Vagina (tissue), 2 donors: ENCODE measurements around the gene TGIF2. TPM values are rescaled to one million over a fixed set of nuclear protein-coding genes. Genes with fewer than 3 reads are reported as not detected.
"Not testable (repeated sequence)": the region's sequence is repeated elsewhere in the genome, so short reads cannot be mapped to it uniquely, and the experiment has no call there.

Experiments used
- DNase-seq, 2 donors: peaks; one replicate each; pipeline ENCODE4 v3.0.0-alpha.2; 2017; ENCODE audit errors: extremely low spot score in 2 of 2
- H3K27ac ChIP-seq: fragments of 200-600 bp; sonication (generic); one replicate; pipeline ENCODE4 v1.5.1; 2019
- H3K27me3 ChIP-seq: fragments of 200-600 bp; sonication (generic); one replicate; pipeline ENCODE4 v1.5.1; 2019
- H3K36me3 ChIP-seq, 2 donors: fragments of 200-600 bp; sonication (generic); one replicate each; pipeline ENCODE4 v1.5.1; 2017 to 2019
- H3K4me1 ChIP-seq: fragments of 200-600 bp; sonication (generic); one replicate; pipeline ENCODE4 v1.5.1; 2019
- H3K4me3 ChIP-seq, 2 donors: fragments of 200-600 bp; sonication (generic); 1 replicate in 1 of 2; 2 replicates in 1 of 2; pipeline ENCODE4 v1.5.1; 2016 to 2019
- H3K9me3 ChIP-seq: fragments of 200-600 bp; sonication (generic); one replicate; pipeline ENCODE4 v1.5.1; 2019
- POLR2A ChIP-seq, 2 donors: fragments of 450-650 bp; IDR thresholded peaks; one replicate each; pipeline ENCODE4 v1.6.1; 2017; ENCODE audit warnings: antibody characterized with exemption in 2 of 2, mild to moderate bottlenecking in 2 of 2, moderate library complexity in 2 of 2
- POLR2AphosphoS5 ChIP-seq, 2 donors: sonication (generic); formaldehyde crosslinking; IDR thresholded peaks; one replicate each; pipeline ENCODE4 v1.9.0; 2017; ENCODE audit warnings: antibody characterized with exemption in 2 of 2, mild to moderate bottlenecking in 2 of 2, low read depth in 1 of 2; ENCODE audit not compliant: insufficient read depth in 1 of 2
- intact Hi-C: fragments of 100-400 bp; cut with DNase I; formaldehyde crosslinking; loops from one replicate; pipeline ENCODE4 v1.15.1; 2023
- total RNA-seq: library from RNA; depleted of rRNA; stranded (reverse); fragments of >200 nt; gene quantifications from one replicate; pipeline ENCODE4 v1.2.3, GENCODE V29; 2016
- TF ChIP-seq, protein P1 (sequence below), 3 experiments: fragments of 450-650 bp in 2 of 3; fragments of 200-600 bp in 1 of 3; sonication (generic) in 1 of 3; IDR thresholded peaks; one replicate each; pipeline ENCODE4 v1.5.1; 2017 to 2019; ENCODE audit warnings: antibody characterized with exemption in 3 of 3, mild to moderate bottlenecking in 2 of 3, moderate library complexity in 2 of 3

Gene TGIF2
- total RNA-seq, 1 donor from 2014 or later, result 9.3 TPM

DNA sequence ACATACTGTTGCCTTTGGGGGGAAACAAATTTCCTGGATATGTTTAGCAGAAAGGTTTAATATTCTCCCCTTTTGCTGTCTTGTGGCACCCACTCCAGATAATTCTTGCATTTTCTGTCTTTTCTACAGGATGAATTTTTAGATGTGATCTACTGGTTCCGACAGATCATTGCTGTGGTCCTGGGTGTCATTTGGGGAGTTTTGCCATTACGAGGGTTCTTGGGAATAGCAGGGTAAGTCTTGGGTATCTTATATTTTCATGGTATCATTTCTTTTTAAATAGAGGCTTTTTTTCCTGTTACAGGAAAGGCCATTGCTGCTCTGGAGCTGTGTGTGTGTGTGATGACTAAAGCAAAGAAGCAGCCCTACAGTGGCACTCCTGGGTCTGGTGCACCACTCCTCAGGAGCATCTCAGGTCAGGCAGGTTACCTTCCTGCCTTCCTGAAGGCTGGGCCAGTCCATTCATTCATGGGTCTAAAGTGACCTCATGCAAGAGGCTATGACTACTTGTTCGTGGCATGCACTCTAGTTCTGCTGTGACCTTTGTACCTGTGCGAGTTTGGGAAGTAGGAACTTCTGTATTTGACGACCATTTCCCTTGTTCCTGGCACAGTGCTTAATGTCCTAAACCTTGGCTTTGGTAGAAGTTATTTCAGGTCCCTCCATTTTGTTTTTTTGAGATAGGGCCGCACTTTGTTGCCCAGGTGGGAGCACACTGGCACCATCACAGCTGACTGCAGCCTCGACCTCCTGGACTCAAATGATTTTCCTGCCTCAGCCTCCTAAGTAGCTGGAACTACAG lies 34.4 kb downstream of the TGIF2 start:
- Histone ChIP-seq H3K36me3 (peaks cover 0 to 41% of the 10 kb centered on the region in 2 donors), H3K4me3 (peak overlapping the region in 1 of 2 donors; percentile 74), H3K27ac (no peak overlapping the region), H3K9me3 (no peaks in the 10 kb centered on the region), H3K27me3 (no peaks in the 10 kb centered on the region), H3K4me1 (peaks cover 22% of the 10 kb centered on the region)
- intact Hi-C loops, result no loop called here
- no peak for DNase-seq
- TF ChIP-seq POLR2A (IDR thresholded peaks at IDR 0.05), result no peak
- TF ChIP-seq, protein P1, sequence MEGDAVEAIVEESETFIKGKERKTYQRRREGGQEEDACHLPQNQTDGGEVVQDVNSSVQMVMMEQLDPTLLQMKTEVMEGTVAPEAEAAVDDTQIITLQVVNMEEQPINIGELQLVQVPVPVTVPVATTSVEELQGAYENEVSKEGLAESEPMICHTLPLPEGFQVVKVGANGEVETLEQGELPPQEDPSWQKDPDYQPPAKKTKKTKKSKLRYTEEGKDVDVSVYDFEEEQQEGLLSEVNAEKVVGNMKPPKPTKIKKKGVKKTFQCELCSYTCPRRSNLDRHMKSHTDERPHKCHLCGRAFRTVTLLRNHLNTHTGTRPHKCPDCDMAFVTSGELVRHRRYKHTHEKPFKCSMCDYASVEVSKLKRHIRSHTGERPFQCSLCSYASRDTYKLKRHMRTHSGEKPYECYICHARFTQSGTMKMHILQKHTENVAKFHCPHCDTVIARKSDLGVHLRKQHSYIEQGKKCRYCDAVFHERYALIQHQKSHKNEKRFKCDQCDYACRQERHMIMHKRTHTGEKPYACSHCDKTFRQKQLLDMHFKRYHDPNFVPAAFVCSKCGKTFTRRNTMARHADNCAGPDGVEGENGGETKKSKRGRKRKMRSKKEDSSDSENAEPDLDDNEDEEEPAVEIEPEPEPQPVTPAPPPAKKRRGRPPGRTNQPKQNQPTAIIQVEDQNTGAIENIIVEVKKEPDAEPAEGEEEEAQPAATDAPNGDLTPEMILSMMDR (IDR thresholded peaks at IDR 0.05), result no peak
- TF ChIP-seq POLR2AphosphoS5 (IDR thresholded peaks at IDR 0.05; ENCODE audit: insufficient read depth in 1 of 2, low read depth in 1 of 2), result no peak

DNA sequence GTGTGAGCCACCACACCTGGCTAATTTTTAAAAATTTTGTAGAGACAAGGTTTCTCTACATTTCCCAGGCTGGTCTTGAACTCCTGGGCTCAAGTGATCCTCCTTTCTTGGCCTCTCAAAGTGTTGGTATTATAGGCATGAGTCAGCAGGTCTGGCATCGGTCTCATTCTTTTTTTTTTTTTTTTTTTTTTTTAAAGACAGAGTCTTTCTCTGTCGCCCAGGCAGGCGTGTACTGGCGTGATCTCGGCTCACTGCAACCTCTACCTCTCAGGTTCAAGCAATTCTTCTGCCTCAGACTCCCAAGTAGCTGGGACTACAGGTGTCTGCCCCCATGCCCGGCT lies 35.0 kb downstream of the TGIF2 start:
- Histone ChIP-seq H3K36me3 (peaks cover 0 to 47% of the 10 kb centered on the region in 2 donors), H3K4me1 (peaks cover 22% of the 10 kb centered on the region)
- intact Hi-C loops, DNase-seq, H3K27me3 ChIP-seq, H3K9me3 ChIP-seq, H3K4me3 ChIP-seq, H3K27ac ChIP-seq: not testable (repeated sequence)

DNA sequence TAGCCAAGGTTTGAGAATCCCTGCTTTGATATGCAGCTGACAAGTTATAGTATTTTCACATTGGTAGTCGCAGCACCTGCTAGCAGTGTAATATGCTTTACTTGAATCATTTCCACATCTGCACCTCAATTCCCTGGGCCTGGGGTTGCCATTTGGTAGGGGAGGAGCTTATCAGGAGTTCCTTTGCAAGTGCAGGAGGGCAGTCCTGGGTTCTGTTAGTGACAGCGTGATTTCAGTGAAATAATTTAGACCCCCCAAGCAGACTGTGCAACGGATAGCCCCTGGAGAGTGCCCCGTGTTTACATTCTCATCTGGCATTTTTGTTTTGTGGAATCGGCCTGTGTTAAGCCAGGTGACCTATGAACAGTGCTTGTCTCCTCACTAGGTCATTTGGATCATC lies 38.2 kb downstream of the TGIF2 start:
- no peak for DNase-seq
- H3K4me1 ChIP-seq, result peaks cover 10% of the 10 kb centered on the region
- no peak overlapping the region for H3K27ac ChIP-seq
- H3K36me3 ChIP-seq, result peaks cover 0 to 57% of the 10 kb centered on the region in 2 donors
- intact Hi-C loops, result no loop called here
- H3K4me3 ChIP-seq, result no peak overlapping the region
- no peaks in the 10 kb centered on the region for H3K27me3 ChIP-seq
- H3K9me3 ChIP-seq, result no peaks in the 10 kb centered on the region
- TF ChIP-seq POLR2AphosphoS5 (IDR thresholded peaks at IDR 0.05; ENCODE audit: insufficient read depth in 1 of 2, low read depth in 1 of 2), result no peak
- TF ChIP-seq POLR2A (IDR thresholded peaks at IDR 0.05), result no peak
- TF ChIP-seq, protein P1 (IDR thresholded peaks at IDR 0.05), result no peak

DNA sequence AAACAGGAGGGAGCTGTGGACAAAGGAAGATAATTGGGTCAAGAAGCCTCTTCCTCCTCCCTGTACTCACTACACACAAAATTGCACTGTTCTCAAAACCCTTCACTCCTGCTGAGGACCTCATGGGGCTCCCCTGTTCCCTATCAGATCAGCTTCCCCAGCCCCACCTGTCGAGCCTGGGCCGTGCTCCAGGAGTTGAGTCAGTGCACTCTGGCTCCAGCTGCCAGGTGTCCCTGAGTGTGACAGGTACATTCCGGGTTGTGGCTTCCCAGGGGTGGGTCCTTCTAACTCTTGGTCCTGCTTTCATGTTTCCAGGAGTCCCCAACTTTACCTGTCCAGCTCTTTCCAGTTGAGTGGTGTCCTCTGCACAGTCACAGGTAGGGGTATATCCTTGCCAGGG lies 40.6 kb downstream of the TGIF2 start:
- no peaks in the 10 kb centered on the region for H3K9me3 ChIP-seq
- H3K36me3 ChIP-seq, result peaks cover 0 to 52% of the 10 kb centered on the region in 2 donors
- no peaks in the 10 kb centered on the region for H3K4me1 ChIP-seq
- H3K27ac ChIP-seq, result no peak overlapping the region
- intact Hi-C loops, result no loop called here
- TF ChIP-seq POLR2AphosphoS5 (IDR thresholded peaks at IDR 0.05; ENCODE audit: insufficient read depth in 1 of 2, low read depth in 1 of 2) (no peak), POLR2A (IDR thresholded peaks at IDR 0.05) (no peak)
- TF ChIP-seq, protein P1 (IDR thresholded peaks at IDR 0.05), result no peak
- H3K4me3 ChIP-seq, result no peak overlapping the region
- no peaks in the 10 kb centered on the region for H3K27me3 ChIP-seq
- no peak for DNase-seq

DNA sequence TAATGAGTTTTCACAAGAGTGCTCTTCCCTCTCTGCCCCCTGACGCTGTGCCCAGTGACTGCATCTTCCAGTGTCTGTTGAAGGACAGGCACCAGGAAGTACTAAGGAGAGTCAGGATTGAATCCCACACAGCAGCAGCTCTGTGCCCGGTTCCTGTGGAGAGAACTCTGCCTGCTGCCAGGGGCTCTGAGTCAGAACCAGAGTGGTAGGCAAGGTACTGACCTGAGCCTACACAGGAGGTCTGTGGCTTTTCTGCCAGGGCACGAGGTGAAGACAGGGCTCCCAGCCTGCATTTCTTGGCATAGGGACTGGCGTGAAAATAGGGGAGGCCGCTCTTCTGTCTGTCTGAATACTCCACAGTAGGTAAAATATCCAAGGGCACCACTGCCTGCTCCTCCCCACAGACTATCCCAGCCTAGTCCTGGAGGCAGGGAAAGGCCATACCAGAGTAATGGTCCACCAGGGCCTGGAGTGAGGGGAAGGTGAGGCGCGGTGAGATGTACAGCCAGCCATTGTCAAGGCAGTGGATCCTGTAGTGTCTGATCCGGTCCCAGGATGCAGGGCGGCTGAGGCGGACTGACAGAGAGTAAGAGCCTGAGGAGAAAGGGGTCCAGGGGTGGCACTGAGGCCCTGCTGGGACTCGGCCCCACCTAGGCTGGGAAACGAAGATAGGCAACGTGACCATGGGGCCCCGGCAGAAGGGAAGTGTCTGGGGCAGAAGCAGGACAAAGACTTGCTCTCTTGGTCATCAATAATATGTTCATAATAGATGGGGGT lies 41.6 kb downstream of the TGIF2 start:
- TF ChIP-seq, protein P1 (IDR thresholded peaks at IDR 0.05), result no peak
- no peak for TF ChIP-seq POLR2AphosphoS5 (IDR thresholded peaks at IDR 0.05; ENCODE audit: insufficient read depth in 1 of 2, low read depth in 1 of 2)
- TF ChIP-seq POLR2A (IDR thresholded peaks at IDR 0.05), result no peak
- no peak overlapping the region for H3K27ac ChIP-seq
- no peak overlapping the region for H3K4me3 ChIP-seq
- no peaks in the 10 kb centered on the region for H3K9me3 ChIP-seq
- intact Hi-C loops, result no loop called here
- DNase-seq, result no peak
- peaks cover 0 to 43% of the 10 kb centered on the region in 2 donors for H3K36me3 ChIP-seq
- no peaks in the 10 kb centered on the region for H3K27me3 ChIP-seq
- H3K4me1 ChIP-seq, result no peaks in the 10 kb centered on the region
